ENCODE results near the gene HTT-AS. TPM values are rescaled to one million over a fixed set of nuclear protein-coding genes. Genes with fewer than 3 reads are reported as not detected.
A peak's percentile ranks its signal among the peaks of the same experiment; 100 is the strongest.

Gene HTT-AS
- total and polyA plus RNA-seq, 3 donors from 2014 or later = not detected

- no peak for TF ChIP-seq POLR2A (IDR thresholded peaks at IDR 0.05)
- TF ChIP-seq CTCF (IDR thresholded peaks at IDR 0.05) = no peak
- Histone ChIP-seq H3K36me3 (ENCODE audit: low read depth, missing control alignments) (no peaks in the 10 kb centered on the region), H3K9me3 (no peaks in the 10 kb centered on the region), H3K4me3 (peak overlapping the region; percentile 83 to 92), H3K4me1 (peaks cover 18% of the 10 kb centered on the region), H3K27me3 (no peaks in the 10 kb centered on the region), H3K27ac (peak overlapping the region; percentile 91 to 93)
- peak; percentile 86 for DNase-seq
- 1% methylated on average over 21 to 32 of the region's 60 CpGs for WGBS, 2 donors
- intact Hi-C loops (cut with DNase I; ENCODE audit: low total_unique reads) = no loop called here
Measured at GRCh38 chr4:3074846-3075651, 711 bp upstream of the HTT-AS start.

GRCh38 chr4:3073158-3074077, 920 bp downstream of the HTT-AS start:
- peak overlapping the region; percentile 83 to 92 for H3K4me3 ChIP-seq
- TF ChIP-seq CTCF (IDR thresholded peaks at IDR 0.05) (no peak), POLR2A (IDR thresholded peaks at IDR 0.05) (no peak)
- no peaks in the 10 kb centered on the region for H3K36me3 ChIP-seq (ENCODE audit: low read depth, missing control alignments)
- 12 to 13% methylated on average over 8 to 42 of the region's 54 CpGs for WGBS, 2 donors
- H3K27ac ChIP-seq = peak overlapping the region; percentile 1 to 51
- no peak for DNase-seq
- H3K9me3 ChIP-seq = no peaks in the 10 kb centered on the region
- H3K27me3 ChIP-seq = no peaks in the 10 kb centered on the region
- intact Hi-C loops (cut with DNase I; ENCODE audit: low total_unique reads) = no loop called here
- peaks cover 15% of the 10 kb centered on the region for H3K4me1 ChIP-seq

GRCh38 chr4:3071811-3072210, 2.5 kb downstream of the HTT-AS start:
- intact Hi-C loops (cut with DNase I; ENCODE audit: low total_unique reads) = no loop called here
- Histone ChIP-seq H3K36me3 (ENCODE audit: low read depth, missing control alignments) (no peaks in the 10 kb centered on the region), H3K4me1 (peaks cover 13% of the 10 kb centered on the region), H3K9me3 (no peaks in the 10 kb centered on the region), H3K4me3 (no peak overlapping the region), H3K27me3 (no peaks in the 10 kb centered on the region), H3K27ac (no peak overlapping the region)
- TF ChIP-seq CTCF (IDR thresholded peaks at IDR 0.05) = no peak
- TF ChIP-seq POLR2A (IDR thresholded peaks at IDR 0.05) = no peak
- WGBS, 2 donors = 70 to 73% methylated on average over 7 of the region's 7 CpGs
- DNase-seq = no peak

- 65 to 85% methylated on average over 2 to 3 of the region's 3 CpGs for WGBS, 2 donors
- no peak for DNase-seq
- TF ChIP-seq POLR2A (IDR thresholded peaks at IDR 0.05) (no peak), CTCF (IDR thresholded peaks at IDR 0.05) (no peak)
- Histone ChIP-seq H3K27me3 (no peaks in the 10 kb centered on the region), H3K9me3 (no peaks in the 10 kb centered on the region), H3K4me1 (peaks cover 8% of the 10 kb centered on the region), H3K36me3 (ENCODE audit: low read depth, missing control alignments) (no peaks in the 10 kb centered on the region), H3K27ac (no peak overlapping the region), H3K4me3 (no peak overlapping the region)
- intact Hi-C loops (cut with DNase I; ENCODE audit: low total_unique reads) = no loop called here
Measured at GRCh38 chr4:3070709-3071500, 3.4 kb downstream of the HTT-AS start.
